Endothelial cell (in vitro differentiated cells): ENCODE results near the gene FGD3. TPM values are rescaled to one million over a fixed set of nuclear protein-coding genes. Genes with fewer than 3 reads are reported as not detected.

ENCODE experiments used
- DNase-seq: peaks from one replicate; pipeline ENCODE4 v3.0.0; 2021; ENCODE audit warnings: low spot score
- H3K27ac Mint-ChIP-seq: one replicate; pipeline ENCODE4 v1.8.0; 2021; ENCODE audit warnings: mixed read lengths, inconsistent platforms; ENCODE audit not compliant: unreplicated experiment
- H3K27me3 Mint-ChIP-seq: one replicate; pipeline ENCODE4 v1.8.0; 2021; ENCODE audit warnings: mild to moderate bottlenecking, moderate library complexity, mixed read lengths, inconsistent platforms; ENCODE audit not compliant: unreplicated experiment
- H3K36me3 Mint-ChIP-seq: one replicate; pipeline ENCODE4 v1.8.0; 2021; ENCODE audit warnings: mild to moderate bottlenecking, low read depth, mixed read lengths, inconsistent platforms; ENCODE audit not compliant: unreplicated experiment
- H3K4me1 Mint-ChIP-seq: one replicate; pipeline ENCODE4 v1.8.0; 2021; ENCODE audit warnings: mild to moderate bottlenecking, mixed read lengths, inconsistent platforms; ENCODE audit not compliant: unreplicated experiment
- H3K4me3 Mint-ChIP-seq: one replicate; pipeline ENCODE4 v1.8.0; 2021; ENCODE audit warnings: mild to moderate bottlenecking, mixed read lengths, inconsistent platforms; ENCODE audit not compliant: unreplicated experiment
- H3K9me3 Mint-ChIP-seq: one replicate; pipeline ENCODE4 v1.8.0; 2021; ENCODE audit warnings: mixed read lengths, inconsistent platforms; ENCODE audit not compliant: unreplicated experiment
- total RNA-seq: library from RNA; stranded (reverse); fragmentation: NEBNext Ultra II Directional; extraction: Animal tissue kit (Norgen Biotek cat#: 25700); gene quantifications from one replicate; pipeline ENCODE4 v1.2.1, GENCODE V29; 2021; ENCODE audit not compliant: unreplicated experiment
- TF ChIP-seq, protein P1 (sequence below): fragments of 200-600 bp; sonication (generic); IDR thresholded peaks from one replicate; pipeline ENCODE4 v1.5.0; 2021; ENCODE audit warnings: antibody characterized with exemption; ENCODE audit not compliant: unreplicated experiment

FGD3 gene
- total RNA-seq, 1 donor from 2014 or later: 1.1 TPM

DNA sequence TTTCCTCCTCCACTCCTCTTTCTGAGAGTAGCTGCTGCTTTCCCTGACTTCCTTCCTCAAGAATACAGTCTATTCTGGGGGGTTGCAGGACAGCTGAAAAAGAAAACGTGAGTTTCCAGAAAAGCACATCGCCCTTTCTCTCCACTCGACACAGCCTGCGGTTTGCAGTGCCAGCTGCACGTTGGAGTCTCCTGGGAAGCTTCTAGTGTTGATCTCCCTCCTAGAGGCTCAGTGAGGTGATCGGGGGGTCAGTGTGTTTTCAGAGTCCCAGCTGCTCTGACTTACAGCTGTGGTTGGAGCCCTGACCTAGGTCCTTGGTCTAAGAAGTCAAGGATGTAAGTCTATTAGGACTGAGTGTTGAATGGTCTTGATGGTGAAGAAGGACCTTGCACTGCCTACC lies 86.2 kb downstream of the FGD3 start:
- Mint-ChIP-seq H3K4me3 (no peak overlapping the region), H3K27me3 (peaks cover 8% of the 10 kb centered on the region), H3K36me3 (peaks cover 4% of the 10 kb centered on the region), H3K9me3 (no peaks in the 10 kb centered on the region), H3K4me1 (peaks cover 4% of the 10 kb centered on the region), H3K27ac (no peak overlapping the region)
- TF ChIP-seq, protein P1, sequence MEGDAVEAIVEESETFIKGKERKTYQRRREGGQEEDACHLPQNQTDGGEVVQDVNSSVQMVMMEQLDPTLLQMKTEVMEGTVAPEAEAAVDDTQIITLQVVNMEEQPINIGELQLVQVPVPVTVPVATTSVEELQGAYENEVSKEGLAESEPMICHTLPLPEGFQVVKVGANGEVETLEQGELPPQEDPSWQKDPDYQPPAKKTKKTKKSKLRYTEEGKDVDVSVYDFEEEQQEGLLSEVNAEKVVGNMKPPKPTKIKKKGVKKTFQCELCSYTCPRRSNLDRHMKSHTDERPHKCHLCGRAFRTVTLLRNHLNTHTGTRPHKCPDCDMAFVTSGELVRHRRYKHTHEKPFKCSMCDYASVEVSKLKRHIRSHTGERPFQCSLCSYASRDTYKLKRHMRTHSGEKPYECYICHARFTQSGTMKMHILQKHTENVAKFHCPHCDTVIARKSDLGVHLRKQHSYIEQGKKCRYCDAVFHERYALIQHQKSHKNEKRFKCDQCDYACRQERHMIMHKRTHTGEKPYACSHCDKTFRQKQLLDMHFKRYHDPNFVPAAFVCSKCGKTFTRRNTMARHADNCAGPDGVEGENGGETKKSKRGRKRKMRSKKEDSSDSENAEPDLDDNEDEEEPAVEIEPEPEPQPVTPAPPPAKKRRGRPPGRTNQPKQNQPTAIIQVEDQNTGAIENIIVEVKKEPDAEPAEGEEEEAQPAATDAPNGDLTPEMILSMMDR: no peak
- no peak for DNase-seq

DNA sequence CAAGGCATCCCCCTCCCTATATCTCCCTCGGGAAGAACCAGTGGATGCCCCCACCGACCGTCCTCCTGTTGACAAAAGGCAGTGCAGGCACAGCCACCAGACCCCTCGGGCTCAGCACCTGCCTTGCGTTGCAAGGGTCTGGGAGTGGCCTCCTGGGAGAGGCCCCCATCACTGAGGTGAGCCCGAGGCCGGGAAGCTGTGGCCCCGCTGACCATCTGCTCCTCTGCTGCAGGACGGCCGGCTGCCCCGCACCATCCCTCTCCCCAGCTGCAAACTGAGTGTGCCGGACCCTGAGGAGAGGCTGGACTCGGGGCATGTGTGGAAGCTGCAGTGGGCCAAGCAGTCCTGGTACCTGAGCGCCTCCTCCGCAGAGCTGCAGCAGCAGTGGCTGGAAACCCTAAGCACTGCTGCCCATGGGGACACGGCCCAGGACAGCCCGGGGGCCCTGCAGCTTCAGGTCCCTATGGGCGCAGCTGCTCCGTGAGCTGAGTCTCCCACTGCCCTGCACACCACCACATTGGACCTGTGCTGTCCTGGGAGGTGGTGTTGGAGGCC lies 87.9 kb downstream of the FGD3 start:
- peaks cover 4% of the 10 kb centered on the region for H3K36me3 Mint-ChIP-seq
- H3K9me3 Mint-ChIP-seq: no peaks in the 10 kb centered on the region
- H3K4me1 Mint-ChIP-seq: peaks cover 4% of the 10 kb centered on the region
- H3K4me3 Mint-ChIP-seq: no peak overlapping the region
- DNase-seq: no peak
- no peak overlapping the region for H3K27ac Mint-ChIP-seq
- peaks cover 8% of the 10 kb centered on the region for H3K27me3 Mint-ChIP-seq
- TF ChIP-seq, protein P1: no peak

DNA sequence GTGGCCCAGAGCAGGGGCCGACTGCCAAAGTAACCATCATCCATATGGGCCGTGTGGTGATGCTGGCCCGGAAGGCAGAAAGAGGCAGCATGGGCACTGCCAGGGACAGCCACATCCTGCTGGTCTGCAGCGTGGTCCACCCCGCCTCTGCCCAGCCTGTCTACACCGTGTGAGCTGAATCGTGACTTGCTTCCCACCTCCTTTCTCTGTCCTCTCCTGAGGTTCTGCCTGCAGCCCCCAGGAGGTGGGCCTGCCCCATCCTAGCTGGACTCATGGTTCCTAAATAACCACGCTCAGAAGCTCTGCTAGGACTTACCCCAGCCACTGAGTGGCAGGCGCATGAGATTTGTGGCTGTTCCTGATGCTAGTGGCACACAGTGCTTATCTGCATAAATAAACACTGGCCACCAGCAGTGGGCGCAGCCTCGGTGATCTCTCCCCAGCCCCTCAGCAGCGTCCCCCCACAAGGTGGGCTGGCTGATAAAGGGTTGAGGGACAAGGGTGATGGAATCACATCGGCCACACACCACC lies 88.6 kb downstream of the FGD3 start:
- TF ChIP-seq, protein P1: no peak
- peaks cover 2% of the 10 kb centered on the region for H3K36me3 Mint-ChIP-seq
- no peak for DNase-seq
- H3K4me1 Mint-ChIP-seq: peaks cover 4% of the 10 kb centered on the region
- peaks cover 6% of the 10 kb centered on the region for H3K27me3 Mint-ChIP-seq
- H3K27ac Mint-ChIP-seq: no peak overlapping the region
- no peak overlapping the region for H3K4me3 Mint-ChIP-seq
- H3K9me3 Mint-ChIP-seq: no peaks in the 10 kb centered on the region

DNA sequence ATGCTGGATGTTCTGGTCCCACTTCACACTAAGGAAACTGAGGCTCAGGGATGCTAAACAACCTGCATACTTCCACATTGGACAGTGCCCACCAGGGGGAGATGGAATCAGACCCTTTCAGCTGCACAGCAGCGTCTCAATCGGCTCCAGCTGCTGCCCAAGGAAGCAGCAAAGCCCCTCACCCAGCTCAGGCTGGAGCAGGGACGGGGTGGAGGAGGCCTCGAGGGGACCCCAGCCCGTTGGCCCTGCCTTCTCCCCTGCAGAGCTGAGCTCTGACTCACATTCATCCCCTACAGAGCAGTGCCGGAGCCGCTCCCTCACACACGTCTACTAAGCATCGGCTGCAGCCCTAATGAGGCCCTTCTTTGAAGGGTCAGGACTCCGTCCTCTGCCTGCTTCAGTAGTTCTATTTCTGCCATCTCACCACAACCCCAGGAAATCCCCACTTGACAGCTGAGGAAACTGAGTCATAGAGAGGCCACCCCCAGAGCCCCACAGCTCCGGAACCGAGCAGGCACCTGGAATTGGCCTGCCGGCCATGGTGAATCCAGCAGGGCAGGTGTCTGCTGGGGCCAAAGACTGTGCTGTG lies 89.7 kb downstream of the FGD3 start:
- Mint-ChIP-seq H3K27me3 (peaks cover 7% of the 10 kb centered on the region), H3K4me1 (peaks cover 4% of the 10 kb centered on the region), H3K27ac (no peak overlapping the region), H3K36me3 (no peaks in the 10 kb centered on the region), H3K4me3 (no peak overlapping the region), H3K9me3 (no peaks in the 10 kb centered on the region)
- TF ChIP-seq, protein P1: no peak
- DNase-seq: no peak

DNA sequence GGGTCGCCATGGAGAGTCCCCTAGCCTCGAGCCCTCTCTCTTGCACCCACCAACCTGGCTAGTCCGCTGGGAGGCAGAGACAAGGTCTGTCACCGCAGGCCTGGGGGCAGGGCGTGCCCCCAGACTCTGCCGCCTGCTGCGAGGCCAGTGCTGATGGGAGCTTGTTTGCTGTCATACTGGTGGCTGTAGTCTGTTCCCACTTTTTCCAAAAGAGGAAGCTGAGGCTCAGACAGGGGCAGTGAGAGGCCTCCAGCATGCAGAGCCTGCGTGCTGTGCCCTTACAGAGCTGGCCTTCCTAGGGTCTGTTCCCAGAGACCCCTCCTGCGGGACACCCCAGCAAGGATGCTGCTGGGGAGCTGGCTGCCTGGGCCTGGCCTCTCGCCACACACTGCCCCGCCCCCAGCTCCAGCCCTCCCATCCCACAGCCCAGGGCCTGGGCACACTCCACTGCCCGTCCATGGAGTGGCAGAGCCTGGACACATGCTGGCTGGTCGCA lies 90.2 kb downstream of the FGD3 start:
- no peak for DNase-seq
- Mint-ChIP-seq H3K36me3 (no peaks in the 10 kb centered on the region), H3K27me3 (peaks cover 7% of the 10 kb centered on the region), H3K9me3 (no peaks in the 10 kb centered on the region), H3K4me1 (peaks cover 4% of the 10 kb centered on the region), H3K4me3 (no peak overlapping the region), H3K27ac (no peak overlapping the region)
- TF ChIP-seq, protein P1: no peak
